ENCODE data around the gene TRPV5.

The TRPV5 gene

GRCh38 chr7:142925413-142925812 is 8.1 kb downstream of the TRPV5 start:
- TF ChIP-seq CTCF (IDR thresholded peaks at IDR 0.05; ENCODE audit: control insufficient read depth, insufficient read depth, low read depth, low read length, missing control alignments): peak; percentile 6
- DNase-seq (ENCODE audit: low read depth): no peak
- H3K4me3 ChIP-seq (ENCODE audit: control insufficient read depth, low read depth, low read length): no peak overlapping the region

- H3K4me3 ChIP-seq (ENCODE audit: control insufficient read depth, low read depth, low read length): no peak overlapping the region
- no peak for TF ChIP-seq CTCF (IDR thresholded peaks at IDR 0.05; ENCODE audit: control insufficient read depth, insufficient read depth, low read depth, low read length, missing control alignments)
- no peak for DNase-seq (ENCODE audit: low read depth)
Measured at GRCh38 chr7:142923391-142923790, 10.2 kb downstream of the TRPV5 start.

GRCh38 chr7:142919656-142920055 is 13.9 kb downstream of the TRPV5 start:
- no peak for TF ChIP-seq CTCF (IDR thresholded peaks at IDR 0.05; ENCODE audit: control insufficient read depth, insufficient read depth, low read depth, low read length, missing control alignments)
- no peak for DNase-seq (ENCODE audit: low read depth)

GRCh38 chr7:142918901-142919300 is 14.6 kb downstream of the TRPV5 start:
- no peak for DNase-seq (ENCODE audit: low read depth)
- TF ChIP-seq CTCF (IDR thresholded peaks at IDR 0.05; ENCODE audit: control insufficient read depth, insufficient read depth, low read depth, low read length, missing control alignments): no peak

More at GRCh38 chr7:142919656-142920055, 13.9 kb downstream of the TRPV5 start:
- no peak overlapping the region for H3K4me3 ChIP-seq (ENCODE audit: control insufficient read depth, low read depth, low read length)

GRCh38 chr7:142917447-142917846 is 16.1 kb downstream of the TRPV5 start:
- no peak for TF ChIP-seq CTCF (IDR thresholded peaks at IDR 0.05; ENCODE audit: control insufficient read depth, insufficient read depth, low read depth, low read length, missing control alignments)
- no peak overlapping the region for H3K4me3 ChIP-seq (ENCODE audit: control insufficient read depth, low read depth, low read length)
- DNase-seq (ENCODE audit: low read depth): no peak

More at GRCh38 chr7:142918901-142919300, 14.6 kb downstream of the TRPV5 start:
- no peak overlapping the region for H3K4me3 ChIP-seq (ENCODE audit: control insufficient read depth, low read depth, low read length)

GRCh38 chr7:142916508-142916907 is 17.0 kb downstream of the TRPV5 start:
- H3K4me3 ChIP-seq (ENCODE audit: control insufficient read depth, low read depth, low read length): no peak overlapping the region
- no peak for TF ChIP-seq CTCF (IDR thresholded peaks at IDR 0.05; ENCODE audit: control insufficient read depth, insufficient read depth, low read depth, low read length, missing control alignments)
- DNase-seq (ENCODE audit: low read depth): no peak

GRCh38 chr7:142915315-142915714 is 18.2 kb downstream of the TRPV5 start:
- no peak for DNase-seq (ENCODE audit: low read depth)
- H3K4me3 ChIP-seq (ENCODE audit: control insufficient read depth, low read depth, low read length): no peak overlapping the region
- no peak for TF ChIP-seq CTCF (IDR thresholded peaks at IDR 0.05; ENCODE audit: control insufficient read depth, insufficient read depth, low read depth, low read length, missing control alignments)

Data from AG09309 (cell line).